Activated B cell treated with CpG ODN at 0.5 μM for 24 hours (primary cell): ENCODE data around the gene C20orf144. TPM values are rescaled to one million over a fixed set of nuclear protein-coding genes. Genes with fewer than 3 reads are reported as not detected.

Experiments used
- ATAC-seq: fragments of 200-7000 bp; cut with Tn5 transposase; one replicate; pipeline ENCODE4 v1.10.0; 2021; ENCODE audit warnings: low read depth, mild to moderate bottlenecking, moderate library complexity
- CTCF ChIA-PET: fragments of 350-600 bp; sonication (Branson Sonifier 250); formaldehyde crosslinking; loops from one replicate; lab custom pipeline; 2021; ENCODE audit warnings: antibody characterized with exemption; lab: Charles Lee
- POLR2A ChIA-PET: fragments of 350-600 bp; sonication (Branson Sonifier 250); formaldehyde crosslinking; loops from one replicate; lab custom pipeline; 2021; ENCODE audit warnings: antibody characterized with exemption; lab: Charles Lee
- DNase-seq: peaks from one replicate; pipeline ENCODE4 v3.0.0; 2022
- H3K27ac Mint-ChIP-seq: one replicate; pipeline ENCODE4 v1.8.0; 2020; ENCODE audit warnings: mixed read lengths
- H3K27me3 Mint-ChIP-seq: one replicate; pipeline ENCODE4 v1.8.0; 2021; ENCODE audit warnings: mixed read lengths
- H3K36me3 Mint-ChIP-seq: one replicate; pipeline ENCODE4 v1.8.0; 2021; ENCODE audit warnings: low read depth, mixed read lengths
- H3K4me1 Mint-ChIP-seq: one replicate; pipeline ENCODE4 v1.8.0; 2021; ENCODE audit warnings: mixed read lengths
- H3K4me3 Mint-ChIP-seq: one replicate; pipeline ENCODE4 v1.8.0; 2020; ENCODE audit warnings: mild to moderate bottlenecking, mixed read lengths
- H3K9me3 Mint-ChIP-seq: one replicate; pipeline ENCODE4 v1.8.0; 2020; ENCODE audit warnings: mixed read lengths
- intact Hi-C: fragments of 100-400 bp; cut with micrococcal nuclease; formaldehyde crosslinking; loops from one replicate; pipeline ENCODE4 v1.15.1; 2024
- total RNA-seq: library from RNA; stranded (reverse); gene quantifications from 2 replicates; pipeline ENCODE4 v1.2.3, GENCODE V29; 2022
- TF ChIP-seq, protein P1 (sequence below): fragments of 200-600 bp; IDR thresholded peaks from one replicate; pipeline ENCODE4 v1.8.0; 2022; ENCODE audit warnings: antibody characterized with exemption, mild to moderate bottlenecking

Gene C20orf144
- total RNA-seq, 1 donor from 2014 or later, result 0.20 TPM

DNA sequence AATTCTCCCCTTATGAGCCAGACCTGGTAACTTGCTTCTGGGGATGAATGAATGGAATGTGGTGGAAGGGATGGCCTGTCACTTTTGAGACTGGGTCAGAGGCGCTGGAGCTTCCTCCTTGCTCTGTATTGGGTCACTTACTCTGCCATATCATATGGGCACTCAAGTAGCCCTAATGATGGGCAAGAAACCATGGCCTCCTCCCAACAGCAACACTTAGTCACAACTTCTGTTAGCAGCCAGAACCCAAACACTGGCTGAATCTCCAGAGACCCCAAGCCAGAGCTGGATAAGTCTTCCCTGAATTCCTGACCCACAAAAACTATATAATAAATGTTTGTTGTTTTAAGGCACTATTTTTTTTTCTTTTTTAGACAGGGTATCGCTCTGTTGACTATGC lies 18.6 kb downstream of the C20orf144 start:
- no peaks in the 10 kb centered on the region for H3K27me3 Mint-ChIP-seq
- ATAC-seq, result no peak
- peaks cover 47% of the 10 kb centered on the region for H3K4me1 Mint-ChIP-seq
- no peak for DNase-seq
- no peak overlapping the region for H3K4me3 Mint-ChIP-seq
- no peaks in the 10 kb centered on the region for H3K9me3 Mint-ChIP-seq
- ChIA-PET CTCF (no interaction called here), POLR2A (interaction anchor here (1.5 kb wide), 1 partner anchor 39 kb away, joined by 3 read pairs; the partner anchor contains the start of gene PXMP4)
- no peak overlapping the region for H3K27ac Mint-ChIP-seq
- intact Hi-C loops, result no loop called here
- TF ChIP-seq, protein P1, sequence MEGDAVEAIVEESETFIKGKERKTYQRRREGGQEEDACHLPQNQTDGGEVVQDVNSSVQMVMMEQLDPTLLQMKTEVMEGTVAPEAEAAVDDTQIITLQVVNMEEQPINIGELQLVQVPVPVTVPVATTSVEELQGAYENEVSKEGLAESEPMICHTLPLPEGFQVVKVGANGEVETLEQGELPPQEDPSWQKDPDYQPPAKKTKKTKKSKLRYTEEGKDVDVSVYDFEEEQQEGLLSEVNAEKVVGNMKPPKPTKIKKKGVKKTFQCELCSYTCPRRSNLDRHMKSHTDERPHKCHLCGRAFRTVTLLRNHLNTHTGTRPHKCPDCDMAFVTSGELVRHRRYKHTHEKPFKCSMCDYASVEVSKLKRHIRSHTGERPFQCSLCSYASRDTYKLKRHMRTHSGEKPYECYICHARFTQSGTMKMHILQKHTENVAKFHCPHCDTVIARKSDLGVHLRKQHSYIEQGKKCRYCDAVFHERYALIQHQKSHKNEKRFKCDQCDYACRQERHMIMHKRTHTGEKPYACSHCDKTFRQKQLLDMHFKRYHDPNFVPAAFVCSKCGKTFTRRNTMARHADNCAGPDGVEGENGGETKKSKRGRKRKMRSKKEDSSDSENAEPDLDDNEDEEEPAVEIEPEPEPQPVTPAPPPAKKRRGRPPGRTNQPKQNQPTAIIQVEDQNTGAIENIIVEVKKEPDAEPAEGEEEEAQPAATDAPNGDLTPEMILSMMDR, result no peak
- no peaks in the 10 kb centered on the region for H3K36me3 Mint-ChIP-seq

DNA sequence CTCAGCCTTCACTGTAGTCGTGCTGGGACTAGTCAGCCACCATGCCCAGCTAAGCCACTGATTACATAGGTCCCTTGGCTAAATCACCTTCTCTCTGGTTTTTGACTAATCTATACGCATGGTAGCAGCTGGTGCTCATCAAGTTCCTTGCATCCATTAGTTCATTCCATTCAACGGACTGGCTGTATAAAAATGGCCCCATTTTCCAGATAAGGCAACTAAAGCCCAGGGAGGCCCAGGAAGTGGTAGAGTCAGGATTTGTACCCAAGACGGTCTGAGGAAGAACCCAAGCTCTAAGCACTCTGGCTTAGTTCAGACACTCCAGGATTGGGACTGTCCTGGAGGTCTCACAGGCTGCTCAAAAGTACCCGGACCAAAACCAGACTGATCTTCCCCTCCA lies 19.2 kb downstream of the C20orf144 start:
- Mint-ChIP-seq H3K4me3 (no peak overlapping the region), H3K27ac (no peak overlapping the region), H3K9me3 (no peaks in the 10 kb centered on the region), H3K36me3 (no peaks in the 10 kb centered on the region), H3K4me1 (peaks cover 47% of the 10 kb centered on the region), H3K27me3 (no peaks in the 10 kb centered on the region)
- TF ChIP-seq, protein P1, result no peak
- DNase-seq, result no peak
- CTCF ChIA-PET, result interaction anchor here (0.8 kb wide), 1 partner anchor 14 kb away, joined by 3 read pairs; no protein-coding TSS in a partner anchor
- intact Hi-C loops, result no loop called here
- POLR2A ChIA-PET, result interaction anchor here (1.5 kb wide), 1 partner anchor 38 kb away, joined by 3 read pairs; the partner anchor contains the start of gene PXMP4
- ATAC-seq, result no peak

DNA sequence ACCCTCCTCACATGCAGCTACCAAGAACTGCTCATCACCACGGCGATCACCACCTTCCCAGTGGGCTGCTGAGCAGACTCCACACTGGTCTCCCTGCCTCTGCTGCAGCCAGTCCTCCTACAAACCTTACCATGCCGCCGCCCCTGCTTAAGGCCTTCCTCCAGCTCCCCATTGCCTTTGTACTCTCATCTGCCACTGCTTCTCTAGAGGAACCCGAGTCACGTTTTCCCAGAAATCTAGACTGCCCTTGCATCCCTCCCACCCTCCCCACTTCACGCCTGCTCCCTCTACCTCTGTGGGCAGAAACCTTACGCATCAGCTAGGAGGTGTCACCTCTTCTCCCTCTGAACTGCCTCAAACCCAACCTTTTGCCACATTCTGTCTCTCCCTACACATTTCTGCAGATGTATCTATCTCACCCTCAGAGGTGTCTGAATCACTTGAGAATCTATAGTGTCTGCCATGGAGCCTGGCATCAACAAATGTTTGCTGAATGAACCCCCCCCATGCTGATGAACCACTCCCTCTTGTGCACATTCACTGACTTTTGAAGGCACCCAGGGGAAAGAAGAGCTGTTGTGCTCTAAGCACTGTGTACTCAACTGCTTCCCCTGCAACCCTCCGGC lies 19.7 kb downstream of the C20orf144 start:
- H3K9me3 Mint-ChIP-seq, result no peaks in the 10 kb centered on the region
- no peak for DNase-seq
- no peak overlapping the region for H3K4me3 Mint-ChIP-seq
- CTCF ChIA-PET, result interaction anchor here (0.8 kb wide), 1 partner anchor 14 kb away, joined by 3 read pairs; no protein-coding TSS in a partner anchor
- TF ChIP-seq, protein P1, result no peak
- intact Hi-C loops, result no loop called here
- H3K36me3 Mint-ChIP-seq, result no peaks in the 10 kb centered on the region
- H3K4me1 Mint-ChIP-seq, result peaks cover 51% of the 10 kb centered on the region
- ATAC-seq, result no peak
- no peak overlapping the region for H3K27ac Mint-ChIP-seq
- H3K27me3 Mint-ChIP-seq, result no peaks in the 10 kb centered on the region
- POLR2A ChIA-PET, result interaction anchor here (1.5 kb wide), 1 partner anchor 38 kb away, joined by 3 read pairs; the partner anchor contains the start of gene PXMP4

DNA sequence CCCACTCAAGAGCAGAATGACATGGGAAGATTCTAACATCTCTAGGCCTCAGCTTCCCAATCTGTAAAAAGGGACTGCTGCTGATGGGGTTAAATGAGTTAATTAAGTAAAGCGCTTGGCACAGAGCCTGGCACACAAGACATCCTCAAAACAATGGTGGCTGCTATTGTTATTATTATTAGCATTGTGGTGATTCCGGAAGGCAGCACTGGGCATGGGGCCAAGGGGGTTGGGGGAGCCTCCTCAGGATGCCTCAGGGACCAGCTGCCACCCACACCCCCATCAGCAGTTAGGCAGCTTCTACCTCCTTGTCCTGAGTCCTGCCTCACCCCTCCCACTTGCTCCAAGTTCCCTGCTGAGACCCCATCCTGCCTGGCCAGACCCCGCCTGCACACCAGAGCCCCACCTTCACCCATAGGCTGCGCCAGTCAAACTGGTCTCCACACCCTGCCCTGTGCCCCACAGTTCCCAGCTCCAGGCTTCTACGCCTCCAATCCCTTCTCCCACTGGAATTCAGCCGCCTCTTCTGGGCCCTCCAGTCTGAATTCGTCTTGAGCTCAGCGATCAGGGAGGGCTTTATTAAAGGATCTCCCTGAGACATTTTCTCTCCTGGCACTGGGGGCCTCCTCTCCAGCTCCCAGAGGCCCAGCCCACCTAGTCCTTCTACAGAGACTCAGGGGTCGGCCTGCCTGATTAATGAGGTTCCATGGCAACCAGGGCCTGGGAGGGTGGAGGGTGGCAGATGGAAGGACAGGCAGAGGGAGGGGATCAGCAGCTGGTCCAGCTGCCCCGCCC lies 22.6 kb downstream of the C20orf144 start:
- Mint-ChIP-seq H3K4me1 (peaks cover 41% of the 10 kb centered on the region), H3K27me3 (no peaks in the 10 kb centered on the region), H3K36me3 (no peaks in the 10 kb centered on the region), H3K27ac (peak overlapping the region; percentile 77), H3K9me3 (no peaks in the 10 kb centered on the region), H3K4me3 (peak overlapping the region; percentile 80)
- intact Hi-C loops, result loop anchor here (5.0 kb wide), 1 partner anchor 128 kb away; the partner anchor contains the start of gene CHMP4B
- ATAC-seq (no peak), DNase-seq (no peak)
- CTCF ChIA-PET, result interaction anchor here (1.0 kb wide), 1 partner anchor 17 kb away, joined by 5 read pairs; no protein-coding TSS in a partner anchor
- POLR2A ChIA-PET, result interaction anchor here (0.5 to 1.7 kb wide), 13 partner anchors 10 to 428 kb away, joined by 3 to 15 read pairs (median 5); partner anchors contain the start of genes ACTL10, C20orf144, EIF2S2 and PXMP4
- TF ChIP-seq, protein P1, result no peak
